Measurements from ENCODE around the gene EFHD1.

The EFHD1 gene, protein sequence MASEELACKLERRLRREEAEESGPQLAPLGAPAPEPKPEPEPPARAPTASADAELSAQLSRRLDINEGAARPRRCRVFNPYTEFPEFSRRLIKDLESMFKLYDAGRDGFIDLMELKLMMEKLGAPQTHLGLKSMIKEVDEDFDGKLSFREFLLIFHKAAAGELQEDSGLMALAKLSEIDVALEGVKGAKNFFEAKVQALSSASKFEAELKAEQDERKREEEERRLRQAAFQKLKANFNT

DNA sequence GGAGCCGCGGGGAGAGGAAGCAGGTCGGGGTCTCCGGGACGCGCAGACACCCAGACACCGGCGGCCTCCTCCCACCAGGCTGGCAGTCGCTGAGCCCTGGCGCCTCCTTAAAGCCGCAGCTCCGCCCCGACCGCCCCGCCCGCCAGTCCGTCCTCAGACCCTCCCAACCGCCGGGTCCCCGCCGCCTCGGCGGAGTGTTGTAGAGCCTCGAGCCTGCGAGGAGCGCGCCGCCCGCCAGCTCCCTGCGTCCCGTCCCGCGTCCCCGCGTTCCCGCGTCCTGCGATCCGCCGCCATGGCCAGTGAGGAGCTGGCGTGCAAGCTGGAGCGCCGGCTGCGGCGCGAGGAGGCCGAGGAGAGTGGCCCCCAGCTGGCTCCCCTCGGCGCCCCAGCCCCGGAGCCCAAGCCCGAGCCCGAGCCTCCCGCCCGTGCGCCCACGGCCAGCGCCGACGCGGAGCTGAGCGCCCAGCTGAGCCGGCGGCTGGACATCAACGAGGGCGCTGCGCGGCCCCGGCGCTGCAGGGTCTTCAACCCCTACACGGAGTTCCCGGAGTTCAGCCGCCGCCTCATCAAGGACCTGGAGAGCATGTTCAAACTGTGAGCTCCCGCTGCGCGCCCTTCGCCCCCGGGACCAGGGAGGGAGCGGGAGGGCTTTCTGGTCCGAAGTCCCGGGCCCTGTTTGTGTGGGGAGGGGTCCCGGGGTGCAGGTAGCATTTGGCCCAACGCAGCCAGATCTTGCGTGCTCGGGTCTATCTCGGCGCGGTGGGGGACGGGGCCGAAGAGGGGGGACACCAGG, at the start of gene EFHD1:
Gene EFHD1, plus strand, starts transcription at position 192 of the 793 bp plus-strand sequence. Its CDS starts 101 bp downstream, at position 293.
- Histone ChIP-seq H3K27me3 (replicated peaks; ENCODE audit: control insufficient read depth, insufficient read depth, low read length) (peaks cover 9% of the 10 kb centered on the region), H3K4me1 (ENCODE audit: control insufficient read depth, insufficient read depth, low read length) (peaks cover 18% of the 10 kb centered on the region), H3K9ac (ENCODE audit: low read length) (peak within 1 kb of the TSS; percentile 80), H3K4me3 (ENCODE audit: low read length) (peak within 1 kb of the TSS; percentile 83), H3K9me3 (ENCODE audit: control insufficient read depth, low read length) (no peaks in the 10 kb centered on the region), H3K36me3 (ENCODE audit: control insufficient read depth, insufficient read depth, low read length, severe bottlenecking) (no peaks in the 10 kb centered on the region)
- DNase-seq (ENCODE audit: low read depth), result peak; percentile 87

DNA sequence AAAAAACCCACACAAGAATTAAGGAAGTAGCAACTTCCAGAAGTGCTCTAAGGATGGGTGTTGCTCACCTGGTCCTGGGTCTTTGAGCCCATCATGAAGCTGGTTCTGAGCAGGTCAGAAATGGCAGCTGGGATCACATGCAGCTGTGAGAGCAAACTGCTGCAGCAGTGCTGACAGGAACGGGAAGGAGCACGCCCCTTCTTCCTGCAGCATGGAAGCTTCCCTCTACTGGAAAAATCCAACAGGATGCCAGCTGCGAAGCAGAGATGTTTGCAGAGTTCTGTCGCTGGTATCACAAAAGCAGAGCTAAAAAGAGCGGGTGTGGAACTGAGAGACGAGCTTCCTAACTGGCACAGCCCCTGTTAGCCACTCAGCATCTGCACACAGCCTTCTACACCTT, 49.2 kb upstream of the EFHD1 start:
- no peak for DNase-seq (ENCODE audit: low read depth)
- Histone ChIP-seq H3K4me1 (ENCODE audit: control insufficient read depth, insufficient read depth, low read length) (peaks cover 8% of the 10 kb centered on the region), H3K36me3 (ENCODE audit: control insufficient read depth, insufficient read depth, low read length, severe bottlenecking) (peaks cover 33% of the 10 kb centered on the region), H3K27me3 (replicated peaks; ENCODE audit: control insufficient read depth, insufficient read depth, low read length) (no peaks in the 10 kb centered on the region), H3K9me3 (ENCODE audit: control insufficient read depth, low read length) (no peaks in the 10 kb centered on the region), H3K4me3 (ENCODE audit: low read length) (no peak overlapping the region), H3K9ac (ENCODE audit: low read length) (no peak overlapping the region)

DNA sequence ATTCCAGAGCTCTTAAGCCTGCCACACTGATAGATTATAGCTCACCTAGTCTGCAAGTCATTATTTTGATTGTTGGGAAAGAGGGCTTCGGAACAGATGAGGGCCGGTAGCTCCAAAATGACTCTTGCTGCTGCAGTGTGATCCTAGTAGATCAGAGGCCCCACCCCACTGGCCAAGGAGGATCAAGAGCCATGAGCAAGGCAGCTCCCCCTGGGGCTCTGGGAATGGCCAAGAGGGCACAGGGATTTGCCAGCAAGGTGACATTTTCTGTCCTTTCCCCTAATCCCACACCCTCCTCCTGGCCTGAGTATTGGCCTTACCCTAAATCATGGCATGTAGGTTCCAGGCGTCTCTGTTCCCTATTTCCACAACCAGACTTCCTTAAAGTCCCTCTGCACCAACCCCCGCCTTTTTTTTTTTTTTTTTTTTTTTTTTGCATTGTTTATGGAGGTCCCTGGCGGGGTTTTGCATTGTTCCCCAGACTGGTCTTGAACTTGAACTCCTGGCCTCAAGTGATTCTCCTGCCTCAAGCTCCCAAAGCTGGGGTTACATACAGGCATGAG, 46.4 kb upstream of the EFHD1 start:
- no peak for DNase-seq (ENCODE audit: low read depth)
- Histone ChIP-seq H3K9ac (ENCODE audit: low read length) (no peak overlapping the region), H3K4me1 (ENCODE audit: control insufficient read depth, insufficient read depth, low read length) (peaks cover 13% of the 10 kb centered on the region), H3K9me3 (ENCODE audit: control insufficient read depth, low read length) (no peaks in the 10 kb centered on the region), H3K27me3 (replicated peaks; ENCODE audit: control insufficient read depth, insufficient read depth, low read length) (no peaks in the 10 kb centered on the region), H3K4me3 (ENCODE audit: low read length) (no peak overlapping the region), H3K36me3 (ENCODE audit: control insufficient read depth, insufficient read depth, low read length, severe bottlenecking) (peaks cover 14% of the 10 kb centered on the region)

DNA sequence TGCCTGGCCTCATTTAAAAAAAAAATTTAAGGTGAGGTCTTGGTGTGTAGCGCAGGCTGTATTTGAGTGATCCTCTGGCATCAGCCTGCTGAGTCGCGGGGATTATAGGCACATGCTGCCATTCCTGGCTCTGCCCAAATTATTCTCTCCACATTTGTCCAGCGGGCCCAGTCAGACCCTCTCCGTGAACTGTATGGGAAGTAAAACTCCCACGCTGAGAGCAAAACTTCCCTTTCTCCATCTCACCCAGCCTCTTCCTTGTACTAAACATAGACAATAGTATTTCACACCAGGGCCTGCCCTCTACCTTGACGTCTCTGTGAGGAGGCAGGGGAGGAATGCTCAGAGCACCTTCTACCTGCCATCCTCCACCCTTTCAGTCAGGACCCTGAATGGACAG, 45.9 kb upstream of the EFHD1 start:
- DNase-seq (ENCODE audit: low read depth), result no peak
- Histone ChIP-seq H3K4me1 (ENCODE audit: control insufficient read depth, insufficient read depth, low read length) (peaks cover 13% of the 10 kb centered on the region), H3K4me3 (ENCODE audit: low read length) (no peak overlapping the region), H3K27me3 (replicated peaks; ENCODE audit: control insufficient read depth, insufficient read depth, low read length) (no peaks in the 10 kb centered on the region), H3K9ac (ENCODE audit: low read length) (no peak overlapping the region), H3K36me3 (ENCODE audit: control insufficient read depth, insufficient read depth, low read length, severe bottlenecking) (peaks cover 9% of the 10 kb centered on the region), H3K9me3 (ENCODE audit: control insufficient read depth, low read length) (no peaks in the 10 kb centered on the region)

DNA sequence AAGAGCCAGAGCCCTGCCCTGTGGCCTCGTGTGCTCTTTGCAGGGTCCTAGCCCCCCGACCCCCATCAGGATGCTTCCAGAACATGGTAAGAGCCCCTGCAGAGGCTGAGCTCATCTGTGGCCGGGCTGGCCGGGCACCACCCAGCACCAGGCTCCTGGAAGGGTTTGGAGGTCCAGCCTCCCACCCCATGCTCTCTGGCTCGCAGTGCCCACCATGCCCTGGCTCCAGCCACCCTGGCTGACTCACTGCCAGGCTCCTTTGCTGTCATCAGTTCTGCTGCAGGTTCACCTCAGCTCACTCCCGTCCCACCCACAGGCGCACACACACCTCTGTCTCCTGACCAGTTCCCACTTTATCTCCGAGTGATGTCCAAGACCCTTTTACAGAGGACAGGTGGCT, 45.4 kb upstream of the EFHD1 start:
- Histone ChIP-seq H3K4me3 (ENCODE audit: low read length) (no peak overlapping the region), H3K9me3 (ENCODE audit: control insufficient read depth, low read length) (no peaks in the 10 kb centered on the region), H3K4me1 (ENCODE audit: control insufficient read depth, insufficient read depth, low read length) (peaks cover 13% of the 10 kb centered on the region), H3K27me3 (replicated peaks; ENCODE audit: control insufficient read depth, insufficient read depth, low read length) (no peaks in the 10 kb centered on the region), H3K9ac (ENCODE audit: low read length) (no peak overlapping the region), H3K36me3 (ENCODE audit: control insufficient read depth, insufficient read depth, low read length, severe bottlenecking) (peaks cover 6% of the 10 kb centered on the region)
- DNase-seq (ENCODE audit: low read depth), result no peak

DNA sequence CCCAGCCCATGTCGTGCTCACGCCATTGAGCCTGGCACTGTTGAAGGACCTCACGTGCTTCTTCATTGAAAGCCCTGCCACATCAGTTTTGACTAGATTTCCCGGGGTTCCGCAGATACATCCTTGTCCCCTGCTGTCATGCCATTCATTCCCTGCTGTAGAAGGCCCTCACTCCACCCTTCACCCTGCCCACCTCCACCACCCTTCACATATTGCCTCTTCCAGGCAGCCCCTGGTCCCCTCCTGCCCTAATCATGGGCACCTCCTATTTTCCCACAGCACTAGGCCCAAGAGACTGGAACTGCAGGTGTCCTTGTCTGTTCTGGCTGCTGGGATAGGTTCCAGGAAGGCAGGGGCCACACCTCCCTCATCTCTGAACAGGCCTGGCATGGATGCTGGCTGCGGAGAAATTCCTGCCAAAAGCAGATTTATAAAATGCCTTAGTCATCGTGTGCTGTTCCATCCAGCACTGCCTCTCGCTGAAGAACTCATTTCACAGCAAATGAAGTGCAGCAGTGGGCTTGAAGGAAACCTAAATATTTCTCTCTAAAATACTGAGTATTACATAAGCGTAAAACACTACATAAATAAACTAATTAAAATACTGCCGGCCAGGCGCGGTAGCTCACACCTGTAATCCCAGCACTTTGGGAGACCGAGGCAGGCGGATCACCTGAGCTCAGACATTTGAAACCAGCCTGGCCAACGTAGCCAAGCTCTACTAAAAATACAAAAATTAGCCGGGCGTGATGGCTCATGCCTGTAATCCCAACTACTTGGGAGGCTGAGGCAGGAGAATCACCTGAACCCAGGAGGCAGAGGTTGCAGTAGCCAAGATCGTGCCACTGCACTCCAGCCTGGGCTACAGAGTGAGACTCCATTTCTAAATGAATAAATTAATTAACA, 44.5 kb upstream of the EFHD1 start:
- Histone ChIP-seq H3K36me3 (ENCODE audit: control insufficient read depth, insufficient read depth, low read length, severe bottlenecking) (no peaks in the 10 kb centered on the region), H3K27me3 (replicated peaks; ENCODE audit: control insufficient read depth, insufficient read depth, low read length) (no peaks in the 10 kb centered on the region), H3K4me3 (ENCODE audit: low read length) (no peak overlapping the region), H3K9me3 (ENCODE audit: control insufficient read depth, low read length) (no peaks in the 10 kb centered on the region), H3K4me1 (ENCODE audit: control insufficient read depth, insufficient read depth, low read length) (peaks cover 17% of the 10 kb centered on the region), H3K9ac (ENCODE audit: low read length) (peak overlapping the region; percentile 28)
- DNase-seq (ENCODE audit: low read depth), result peak; percentile 86

DNA sequence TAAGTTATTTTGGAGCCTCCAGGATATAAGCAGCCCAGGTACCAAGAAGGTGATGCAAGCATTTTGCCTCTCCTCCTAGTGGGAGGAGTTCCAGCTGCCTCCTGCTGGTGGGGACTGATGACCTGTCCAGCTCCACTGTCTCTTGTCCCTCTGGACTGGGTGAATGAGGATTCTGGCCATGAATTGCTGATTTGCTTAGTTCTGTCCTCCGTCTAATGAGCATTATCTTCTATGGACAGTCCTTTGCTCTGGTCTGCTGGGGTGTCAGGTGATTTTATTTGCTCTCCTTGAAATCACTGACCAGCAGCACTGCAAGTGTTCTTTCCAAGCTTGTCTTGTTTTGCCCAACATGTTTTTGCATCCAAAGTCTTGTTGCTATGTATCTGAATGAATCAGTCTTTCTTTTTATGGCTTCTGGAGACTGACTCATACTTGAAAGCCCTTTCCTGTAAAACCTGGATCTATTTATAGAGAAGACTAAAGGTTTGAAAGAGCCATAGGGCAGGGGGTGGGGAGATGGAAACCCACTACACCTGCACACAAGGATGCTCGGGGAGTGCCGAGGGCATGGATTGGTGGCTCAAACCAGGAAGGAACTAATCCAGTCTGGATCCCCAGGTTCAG, 40.5 kb upstream of the EFHD1 start:
- Histone ChIP-seq H3K4me3 (ENCODE audit: low read length) (no peak overlapping the region), H3K9ac (ENCODE audit: low read length) (no peak overlapping the region), H3K36me3 (ENCODE audit: control insufficient read depth, insufficient read depth, low read length, severe bottlenecking) (no peaks in the 10 kb centered on the region), H3K9me3 (ENCODE audit: control insufficient read depth, low read length) (peaks cover 4% of the 10 kb centered on the region), H3K4me1 (ENCODE audit: control insufficient read depth, insufficient read depth, low read length) (peaks cover 17% of the 10 kb centered on the region), H3K27me3 (replicated peaks; ENCODE audit: control insufficient read depth, insufficient read depth, low read length) (no peaks in the 10 kb centered on the region)
- peak; percentile 56 for DNase-seq (ENCODE audit: low read depth)

DNA sequence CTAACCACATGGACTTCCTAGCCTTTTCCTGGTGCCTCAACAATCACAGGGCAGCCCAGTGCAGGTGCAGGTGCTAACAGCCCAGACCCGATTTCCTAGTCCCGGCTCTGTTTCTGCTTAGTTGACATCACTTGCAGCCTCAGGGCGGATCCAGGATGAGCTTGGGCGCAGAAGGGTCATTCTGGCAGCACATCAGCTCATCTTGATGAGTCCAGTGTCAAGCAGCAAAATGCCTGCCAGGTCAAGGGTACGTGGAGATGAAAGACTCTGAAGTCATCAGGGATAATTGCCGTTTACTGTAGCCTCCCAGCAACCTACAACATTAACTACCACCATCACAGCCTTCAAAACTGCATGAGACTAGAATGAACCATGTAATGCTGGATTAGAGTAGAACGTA, 39.4 kb upstream of the EFHD1 start:
- Histone ChIP-seq H3K36me3 (ENCODE audit: control insufficient read depth, insufficient read depth, low read length, severe bottlenecking) (no peaks in the 10 kb centered on the region), H3K4me3 (ENCODE audit: low read length) (no peak overlapping the region), H3K9ac (ENCODE audit: low read length) (no peak overlapping the region), H3K9me3 (ENCODE audit: control insufficient read depth, low read length) (peaks cover 4% of the 10 kb centered on the region), H3K27me3 (replicated peaks; ENCODE audit: control insufficient read depth, insufficient read depth, low read length) (no peaks in the 10 kb centered on the region), H3K4me1 (ENCODE audit: control insufficient read depth, insufficient read depth, low read length) (peaks cover 11% of the 10 kb centered on the region)
- DNase-seq (ENCODE audit: low read depth), result no peak

DNA sequence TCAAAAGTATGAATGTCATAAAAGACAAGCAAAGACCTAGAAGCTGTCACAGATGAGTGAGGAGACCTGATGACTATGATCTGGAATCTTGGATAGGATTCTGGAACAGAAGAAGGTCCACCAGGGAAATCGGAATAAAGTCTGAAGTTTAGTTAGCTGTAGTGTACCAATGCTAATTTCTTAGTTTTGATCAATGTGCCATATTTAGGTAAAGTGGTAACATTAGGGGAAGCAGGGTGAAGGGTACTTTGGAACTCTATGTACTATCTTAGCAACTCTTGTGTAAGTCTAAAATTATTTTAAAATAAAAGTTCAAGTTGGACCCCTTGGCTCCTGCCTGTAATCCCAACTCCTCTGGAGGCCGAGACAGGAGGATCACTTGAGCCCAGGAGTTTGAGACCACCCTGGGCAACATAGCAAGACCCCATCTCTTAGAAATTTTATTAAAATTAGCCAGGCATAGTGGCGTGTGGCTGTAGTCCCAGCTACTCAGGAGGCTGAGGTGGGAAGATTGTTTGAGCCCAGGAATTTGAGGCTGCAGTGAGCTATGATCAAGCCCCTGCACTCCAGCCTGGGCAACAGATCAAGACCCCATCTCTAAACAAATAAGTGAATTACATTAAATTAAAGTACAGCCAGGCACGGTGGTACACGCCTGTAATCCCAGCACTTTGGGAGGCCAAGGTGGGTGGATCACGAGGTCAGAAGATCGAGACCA, 35.9 kb upstream of the EFHD1 start:
- H3K4me1 ChIP-seq (ENCODE audit: control insufficient read depth, insufficient read depth, low read length), result peaks cover 4% of the 10 kb centered on the region
- H3K4me3 ChIP-seq (ENCODE audit: low read length), result no peak overlapping the region
- no peaks in the 10 kb centered on the region for H3K27me3 ChIP-seq (replicated peaks; ENCODE audit: control insufficient read depth, insufficient read depth, low read length)
- DNase-seq (ENCODE audit: low read depth), result no peak
- H3K9ac ChIP-seq (ENCODE audit: low read length), result no peak overlapping the region
- no peaks in the 10 kb centered on the region for H3K36me3 ChIP-seq (ENCODE audit: control insufficient read depth, insufficient read depth, low read length, severe bottlenecking)
- peaks cover 4% of the 10 kb centered on the region for H3K9me3 ChIP-seq (ENCODE audit: control insufficient read depth, low read length)

DNA sequence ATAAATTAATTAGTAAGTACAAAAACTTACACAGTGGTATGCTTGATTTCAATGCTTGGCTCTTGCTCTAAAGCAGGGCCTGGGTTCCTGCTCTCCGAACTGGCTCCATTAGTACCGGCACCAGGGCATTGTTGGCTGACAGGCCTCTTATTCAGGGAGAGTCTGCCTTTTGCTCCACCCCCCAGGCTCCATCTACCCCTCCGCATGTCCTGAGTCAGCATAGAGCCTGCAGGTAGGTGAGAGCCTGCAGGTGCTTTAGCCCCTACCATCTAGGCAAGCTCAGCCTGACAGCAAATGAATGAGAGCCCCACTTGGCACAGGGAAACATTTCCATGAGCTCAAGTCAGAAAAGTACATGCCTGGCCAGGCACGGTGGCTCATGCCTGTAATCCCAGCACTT, 35.1 kb upstream of the EFHD1 start:
- Histone ChIP-seq H3K27me3 (replicated peaks; ENCODE audit: control insufficient read depth, insufficient read depth, low read length) (peaks cover under 1% of the 10 kb centered on the region), H3K9me3 (ENCODE audit: control insufficient read depth, low read length) (peaks cover 4% of the 10 kb centered on the region), H3K4me3 (ENCODE audit: low read length) (no peak overlapping the region), H3K36me3 (ENCODE audit: control insufficient read depth, insufficient read depth, low read length, severe bottlenecking) (no peaks in the 10 kb centered on the region), H3K4me1 (ENCODE audit: control insufficient read depth, insufficient read depth, low read length) (peaks cover 1% of the 10 kb centered on the region), H3K9ac (ENCODE audit: low read length) (no peak overlapping the region)
- DNase-seq (ENCODE audit: low read depth), result no peak

Measured in adipocyte (in vitro differentiated cells).